ENCODE measurements around the gene KRT39.

DNA sequence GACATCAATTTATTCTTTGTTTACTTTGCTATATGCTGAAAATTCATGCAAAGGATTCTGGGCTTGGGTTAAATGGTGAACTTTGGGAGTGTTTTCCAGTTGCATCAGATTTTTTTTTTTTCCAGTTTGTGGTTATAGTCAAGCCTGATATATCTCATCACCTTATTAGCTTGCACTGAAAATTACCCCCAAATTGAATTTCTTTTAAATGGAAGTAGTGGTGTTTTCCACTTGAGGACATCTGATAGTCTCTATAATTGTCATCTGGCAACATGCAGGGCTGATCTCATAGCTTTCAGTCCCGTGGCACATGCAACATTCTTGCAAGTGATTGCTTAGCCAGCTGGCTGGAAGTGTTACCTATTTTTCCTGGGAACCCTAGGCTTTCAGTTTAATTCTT, 46.9 kb upstream of the KRT39 start:
- TF ChIP-seq CTCF (IDR thresholded peaks at IDR 0.05; ENCODE audit: borderline replicate concordance, extremely low read depth, low read length, poor library complexity, severe bottlenecking) = no peak
- TF ChIP-seq EZH2 (IDR thresholded peaks at IDR 0.05; ENCODE audit: borderline replicate concordance, low read depth, low read length, severe bottlenecking) = no peak

All from DND-41 (cell line).